PC-9 (cell line): ENCODE results near the gene MICAL3.

Source experiments
- CTCF ChIP-seq: fragments of 200-600 bp; sonication (generic); conservative IDR thresholded peaks from 2 replicates; pipeline ENCODE4 v1.6.1; 2017; ENCODE audit warnings: mixed run types, antibody characterized with exemption, mild to moderate bottlenecking, moderate library complexity
- EZH2 ChIP-seq: fragments of 200-600 bp; sonication (generic); IDR thresholded peaks from 2 replicates; pipeline ENCODE4 v1.8.0; 2017; ENCODE audit warnings: antibody characterized with exemption, low read depth

- TF ChIP-seq CTCF, result no peak
- TF ChIP-seq EZH2, result no peak
Observed at GRCh38 chr22:17806437-17806836, 217.9 kb downstream of the MICAL3 start.
